Measurements from ENCODE around the gene ZNF524.

DNA sequence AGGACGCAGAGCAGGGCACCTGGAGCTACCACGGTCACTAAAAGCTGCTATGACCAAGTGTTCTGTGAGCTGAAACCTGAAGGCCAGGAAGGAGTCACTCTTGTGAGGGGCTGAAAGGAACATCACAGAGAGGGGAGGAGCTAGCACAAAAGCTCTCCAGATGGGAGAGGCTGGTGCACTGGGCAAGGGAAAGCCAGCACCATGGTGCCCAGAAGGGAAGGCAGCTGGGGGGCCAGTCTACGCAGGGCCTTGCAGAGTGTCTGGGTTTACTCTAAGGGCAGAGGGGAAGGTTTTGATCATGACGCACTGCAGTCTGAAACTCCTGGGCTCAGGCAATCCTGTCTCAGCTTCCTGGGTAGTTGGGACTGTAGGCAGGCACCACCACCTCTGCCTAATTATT is 36.6 kb downstream of the ZNF524 start:
- TF ChIP-seq, protein P1, sequence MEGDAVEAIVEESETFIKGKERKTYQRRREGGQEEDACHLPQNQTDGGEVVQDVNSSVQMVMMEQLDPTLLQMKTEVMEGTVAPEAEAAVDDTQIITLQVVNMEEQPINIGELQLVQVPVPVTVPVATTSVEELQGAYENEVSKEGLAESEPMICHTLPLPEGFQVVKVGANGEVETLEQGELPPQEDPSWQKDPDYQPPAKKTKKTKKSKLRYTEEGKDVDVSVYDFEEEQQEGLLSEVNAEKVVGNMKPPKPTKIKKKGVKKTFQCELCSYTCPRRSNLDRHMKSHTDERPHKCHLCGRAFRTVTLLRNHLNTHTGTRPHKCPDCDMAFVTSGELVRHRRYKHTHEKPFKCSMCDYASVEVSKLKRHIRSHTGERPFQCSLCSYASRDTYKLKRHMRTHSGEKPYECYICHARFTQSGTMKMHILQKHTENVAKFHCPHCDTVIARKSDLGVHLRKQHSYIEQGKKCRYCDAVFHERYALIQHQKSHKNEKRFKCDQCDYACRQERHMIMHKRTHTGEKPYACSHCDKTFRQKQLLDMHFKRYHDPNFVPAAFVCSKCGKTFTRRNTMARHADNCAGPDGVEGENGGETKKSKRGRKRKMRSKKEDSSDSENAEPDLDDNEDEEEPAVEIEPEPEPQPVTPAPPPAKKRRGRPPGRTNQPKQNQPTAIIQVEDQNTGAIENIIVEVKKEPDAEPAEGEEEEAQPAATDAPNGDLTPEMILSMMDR (conservative IDR thresholded peaks at IDR 0.05 in 1 of 2, IDR thresholded peaks at IDR 0.05 in 1 of 2; ENCODE audit: low read depth in 1 of 2, low read length in 2 of 2): no peak
- TF ChIP-seq EZH2 (IDR thresholded peaks at IDR 0.05; ENCODE audit: low read length, missing control alignments): no peak

Data from fibroblast of lung (primary cell).